Gastrocnemius medialis (tissue), 4 donors: ENCODE results near the gene PDE6G.

Experiments used
- POLR2A ChIP-seq, 2 donors: fragments of 450-650 bp; IDR thresholded peaks; one replicate each; pipeline ENCODE4 v1.6.1; 2017; ENCODE audit warnings: antibody characterized with exemption in 2 of 2, mild to moderate bottlenecking in 2 of 2, moderate library complexity in 2 of 2
- TF ChIP-seq, protein P1 (sequence below), 5 experiments: fragments of 450-650 bp in 3 of 5; fragments of 200-600 bp in 2 of 5; sonication (generic) in 2 of 5; IDR thresholded peaks in 4 of 5; conservative IDR thresholded peaks in 1 of 5; 1 replicate in 4 of 5; 2 replicates in 1 of 5; pipeline ENCODE4 v1.5.1; 2016 to 2019; ENCODE audit warnings: antibody characterized with exemption in 5 of 5, mild to moderate bottlenecking in 3 of 5, moderate library complexity in 3 of 5

DNA sequence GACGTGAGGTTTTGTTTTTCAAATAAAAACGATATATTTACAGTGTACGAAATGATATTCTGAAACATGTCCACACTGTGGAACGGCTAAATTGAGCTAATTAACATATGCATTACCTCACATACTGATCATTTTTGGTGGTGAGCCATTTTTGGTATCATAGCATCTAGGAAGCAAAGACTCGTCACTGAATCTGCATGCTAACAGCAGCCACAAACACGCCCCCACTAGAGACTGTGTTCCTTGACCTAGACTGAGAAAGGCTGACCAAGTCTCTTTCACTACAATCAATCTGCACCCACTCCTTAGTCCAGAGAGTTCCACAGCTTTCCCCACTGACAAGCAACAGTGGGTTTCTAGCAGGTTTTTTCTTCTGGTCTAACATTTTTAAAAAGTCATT, 48.9 kb downstream of the PDE6G start:
- TF ChIP-seq, protein P1, sequence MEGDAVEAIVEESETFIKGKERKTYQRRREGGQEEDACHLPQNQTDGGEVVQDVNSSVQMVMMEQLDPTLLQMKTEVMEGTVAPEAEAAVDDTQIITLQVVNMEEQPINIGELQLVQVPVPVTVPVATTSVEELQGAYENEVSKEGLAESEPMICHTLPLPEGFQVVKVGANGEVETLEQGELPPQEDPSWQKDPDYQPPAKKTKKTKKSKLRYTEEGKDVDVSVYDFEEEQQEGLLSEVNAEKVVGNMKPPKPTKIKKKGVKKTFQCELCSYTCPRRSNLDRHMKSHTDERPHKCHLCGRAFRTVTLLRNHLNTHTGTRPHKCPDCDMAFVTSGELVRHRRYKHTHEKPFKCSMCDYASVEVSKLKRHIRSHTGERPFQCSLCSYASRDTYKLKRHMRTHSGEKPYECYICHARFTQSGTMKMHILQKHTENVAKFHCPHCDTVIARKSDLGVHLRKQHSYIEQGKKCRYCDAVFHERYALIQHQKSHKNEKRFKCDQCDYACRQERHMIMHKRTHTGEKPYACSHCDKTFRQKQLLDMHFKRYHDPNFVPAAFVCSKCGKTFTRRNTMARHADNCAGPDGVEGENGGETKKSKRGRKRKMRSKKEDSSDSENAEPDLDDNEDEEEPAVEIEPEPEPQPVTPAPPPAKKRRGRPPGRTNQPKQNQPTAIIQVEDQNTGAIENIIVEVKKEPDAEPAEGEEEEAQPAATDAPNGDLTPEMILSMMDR (IDR thresholded peaks at IDR 0.05 in 4 of 5, conservative IDR thresholded peaks at IDR 0.05 in 1 of 5) = no peak
- TF ChIP-seq POLR2A (IDR thresholded peaks at IDR 0.05) = no peak
